Adrenal gland (tissue), 5 donors: ENCODE results near the gene STAB2.

Experiments used
- POLR2A ChIP-seq, 2 donors: fragments of 450-650 bp; IDR thresholded peaks; one replicate each; pipeline ENCODE4 v1.6.1; 2017; ENCODE audit warnings: antibody characterized with exemption in 2 of 2, mild to moderate bottlenecking in 2 of 2, moderate library complexity in 1 of 2
- TF ChIP-seq, protein P1 (sequence below), 6 experiments: fragments of 450-650 bp in 4 of 6; fragments of 200-600 bp in 2 of 6; sonication (generic) in 1 of 6; IDR thresholded peaks; 1 replicate in 5 of 6; 2 replicates in 1 of 6; pipeline versions ENCODE4 v1.5.1 to v1.8.0; 2016 to 2021; ENCODE audit warnings: antibody characterized with exemption in 6 of 6, mild to moderate bottlenecking in 2 of 6, moderate library complexity in 1 of 6
- donor health status: DM: no; HTN: no; CAD: no.

DNA sequence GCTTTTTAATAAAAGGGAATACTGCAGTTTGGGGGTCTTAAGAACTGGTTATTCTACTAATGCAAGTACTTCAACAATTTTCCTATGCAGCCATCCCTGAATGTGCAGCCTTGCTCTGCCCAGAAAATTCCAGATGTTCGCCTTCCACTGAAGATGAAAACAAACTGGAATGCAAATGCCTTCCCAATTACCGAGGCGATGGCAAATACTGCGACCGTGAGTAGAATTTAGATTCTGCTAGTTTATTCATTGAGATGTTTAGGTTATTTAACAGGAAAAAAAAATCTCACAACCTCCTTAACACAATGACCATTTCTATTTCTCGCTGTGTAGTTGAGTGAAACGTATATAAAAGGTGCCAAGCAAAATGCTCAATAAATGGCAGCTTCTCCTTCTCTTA, 49.9 kb downstream of the STAB2 start:
- no peak for TF ChIP-seq POLR2A (IDR thresholded peaks at IDR 0.05)
- TF ChIP-seq, protein P1, sequence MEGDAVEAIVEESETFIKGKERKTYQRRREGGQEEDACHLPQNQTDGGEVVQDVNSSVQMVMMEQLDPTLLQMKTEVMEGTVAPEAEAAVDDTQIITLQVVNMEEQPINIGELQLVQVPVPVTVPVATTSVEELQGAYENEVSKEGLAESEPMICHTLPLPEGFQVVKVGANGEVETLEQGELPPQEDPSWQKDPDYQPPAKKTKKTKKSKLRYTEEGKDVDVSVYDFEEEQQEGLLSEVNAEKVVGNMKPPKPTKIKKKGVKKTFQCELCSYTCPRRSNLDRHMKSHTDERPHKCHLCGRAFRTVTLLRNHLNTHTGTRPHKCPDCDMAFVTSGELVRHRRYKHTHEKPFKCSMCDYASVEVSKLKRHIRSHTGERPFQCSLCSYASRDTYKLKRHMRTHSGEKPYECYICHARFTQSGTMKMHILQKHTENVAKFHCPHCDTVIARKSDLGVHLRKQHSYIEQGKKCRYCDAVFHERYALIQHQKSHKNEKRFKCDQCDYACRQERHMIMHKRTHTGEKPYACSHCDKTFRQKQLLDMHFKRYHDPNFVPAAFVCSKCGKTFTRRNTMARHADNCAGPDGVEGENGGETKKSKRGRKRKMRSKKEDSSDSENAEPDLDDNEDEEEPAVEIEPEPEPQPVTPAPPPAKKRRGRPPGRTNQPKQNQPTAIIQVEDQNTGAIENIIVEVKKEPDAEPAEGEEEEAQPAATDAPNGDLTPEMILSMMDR (IDR thresholded peaks at IDR 0.05), result no peak
